Stimulated activated CD8-positive, alpha-beta memory T cell treated with anti-CD3 and anti-CD28 coated beads, Interleukin-15, amount 100 ng/mL, for 4 hours (primary cell): ENCODE results near the gene UBE2N.
"Not testable (repeated sequence)": the region's sequence is repeated elsewhere in the genome, so short reads cannot be mapped to it uniquely, and the experiment has no call there.

Source experiments
- DNase-seq, 2 donors: peaks; one replicate each; pipeline ENCODE4 v3.0.0-alpha.2; 2020; ENCODE audit warnings: low read depth in 2 of 2

The UBE2N gene

DNA sequence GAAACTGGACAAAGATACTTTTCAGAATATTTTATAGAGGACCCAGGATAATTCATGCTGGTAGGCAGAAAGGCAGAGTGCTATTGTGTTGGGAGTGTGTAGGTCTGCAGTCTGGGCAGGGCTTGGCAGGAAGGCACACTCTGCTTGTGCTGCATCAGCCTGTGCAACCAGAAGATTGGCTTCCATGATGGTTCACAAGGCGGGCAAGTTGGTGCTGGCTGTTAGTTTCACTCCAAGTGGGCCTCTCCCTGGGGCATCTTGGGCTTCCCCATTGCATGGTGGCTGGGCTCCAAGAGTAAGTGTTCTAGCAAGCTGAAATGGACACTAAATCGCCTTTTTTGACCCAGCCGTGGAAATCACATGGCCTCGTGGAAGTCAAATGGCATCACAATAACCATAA is 1.8 kb upstream of the UBE2N start:
- DNase-seq, result no peak

DNA sequence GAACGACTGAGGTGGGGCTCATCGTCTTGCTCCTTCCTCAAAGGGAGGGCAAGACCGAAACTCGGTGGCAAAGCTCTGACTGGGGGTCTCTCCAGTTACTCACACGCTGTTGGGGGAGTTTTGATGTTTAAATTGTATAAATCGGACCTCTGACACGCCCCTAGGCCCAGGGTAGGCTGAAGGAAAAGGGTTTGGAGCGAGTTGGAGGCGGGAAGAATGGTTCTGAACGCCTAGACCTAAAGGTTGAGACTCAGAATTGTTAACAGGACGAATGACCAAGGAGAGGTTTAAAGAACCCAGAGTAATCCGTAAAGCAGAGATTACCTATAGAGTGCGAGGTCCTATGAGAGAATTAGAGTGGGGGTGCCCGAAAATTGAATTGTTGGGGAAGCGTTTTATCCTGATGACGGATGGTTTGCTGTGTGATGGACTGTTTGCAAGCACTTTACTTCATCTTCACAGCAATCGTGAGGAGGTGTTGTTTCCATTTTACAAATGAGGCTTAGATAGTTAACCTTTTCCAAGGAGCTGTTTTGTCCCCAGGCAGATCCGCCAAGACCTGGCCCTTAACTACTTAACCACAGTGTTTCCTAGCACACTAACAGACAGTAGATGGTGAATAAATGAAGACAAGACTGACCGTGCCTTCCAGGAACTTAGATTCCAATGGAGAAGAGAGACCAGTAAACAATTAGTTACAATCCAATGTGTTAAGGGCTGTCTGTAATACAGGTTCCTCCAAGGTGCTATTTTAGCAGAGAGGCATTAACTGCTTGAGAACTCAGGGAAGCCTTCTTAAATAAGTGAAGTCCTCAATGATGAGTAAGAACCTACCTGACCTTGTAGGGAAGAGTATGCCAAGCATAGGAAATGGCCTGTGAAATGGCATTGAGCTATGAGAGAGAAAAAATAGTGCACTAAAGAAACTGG is 929 bp upstream of the UBE2N start:
- DNase-seq, result no peak

GRCh38 chr12:93441081-93441616 is 598 bp downstream of the UBE2N start:
- DNase-seq, result peak; percentile 6 to 8

- no peak for DNase-seq
Observed at GRCh38 chr12:93440043-93440835, 1.5 kb downstream of the UBE2N start.

GRCh38 chr12:93438266-93439050 is 3.3 kb downstream of the UBE2N start:
- DNase-seq, result no peak

DNA sequence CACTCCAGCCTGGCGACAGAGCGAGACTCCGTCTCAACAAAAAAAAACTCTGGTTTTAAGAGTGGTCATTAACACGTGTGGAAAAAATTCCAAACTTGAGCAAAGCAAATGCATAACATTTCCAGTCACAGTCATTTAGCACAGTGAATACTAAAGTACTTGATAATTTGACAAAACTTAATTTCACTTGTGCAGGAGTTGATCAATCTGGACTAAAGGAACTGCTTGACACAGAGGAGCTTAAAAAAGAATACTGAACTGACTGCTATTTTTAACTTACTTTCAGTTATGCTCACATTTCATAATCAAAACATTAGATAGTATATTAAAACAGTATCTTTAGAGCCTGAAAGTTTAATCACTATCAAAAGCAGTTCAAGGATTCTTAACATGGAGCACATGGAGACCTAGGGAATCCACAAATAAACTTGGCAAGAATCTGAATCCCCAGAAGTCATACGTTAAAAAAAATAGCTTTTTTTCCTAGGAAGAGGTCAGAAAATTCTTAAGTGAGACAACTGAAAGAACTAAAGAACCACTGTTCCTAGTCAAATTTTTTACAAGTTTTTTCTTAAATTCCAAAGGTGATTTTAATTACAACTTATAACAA is 7.4 kb downstream of the UBE2N start:
- DNase-seq, result no peak

DNA sequence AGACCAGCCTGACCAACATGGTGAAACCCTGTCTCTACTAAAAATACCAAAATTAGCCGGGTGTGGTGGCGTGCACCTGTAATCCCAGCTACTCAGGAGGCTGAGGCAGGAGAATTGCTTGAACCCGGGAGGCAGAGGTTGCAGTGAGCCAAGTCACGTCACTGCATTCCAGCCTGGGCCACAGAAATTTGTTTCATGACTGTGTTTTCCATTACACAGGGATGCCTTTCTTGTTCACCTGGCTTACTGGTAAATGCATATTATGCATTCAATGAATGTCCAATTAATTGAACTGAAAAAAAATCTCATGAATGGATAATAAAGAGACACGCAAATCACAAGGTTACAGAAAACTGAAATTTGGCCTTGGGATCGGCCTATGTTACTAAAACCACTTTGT is 9.7 kb downstream of the UBE2N start:
- not testable (repeated sequence) for DNase-seq

GRCh38 chr12:93430280-93430679 is 11.5 kb downstream of the UBE2N start:
- no peak for DNase-seq

DNA sequence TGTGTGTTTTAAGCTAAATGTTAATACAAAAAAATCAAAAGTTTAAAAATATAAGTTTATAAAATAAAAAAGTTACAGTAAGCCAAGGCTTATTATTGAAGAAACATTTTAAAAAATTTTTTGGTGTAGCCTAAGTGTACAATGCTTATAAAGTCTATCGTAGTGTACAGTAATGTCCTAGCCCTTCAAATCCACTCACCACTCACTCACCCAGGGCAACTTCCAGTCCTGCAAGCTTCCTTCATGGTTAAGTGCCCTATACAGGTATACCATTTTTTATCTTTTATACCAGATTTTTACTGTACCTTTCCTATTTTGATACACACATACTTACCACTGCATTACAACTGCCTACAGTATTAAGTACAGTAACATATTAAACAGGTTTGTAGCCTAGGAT is 11.9 kb downstream of the UBE2N start:
- no peak for DNase-seq

DNA sequence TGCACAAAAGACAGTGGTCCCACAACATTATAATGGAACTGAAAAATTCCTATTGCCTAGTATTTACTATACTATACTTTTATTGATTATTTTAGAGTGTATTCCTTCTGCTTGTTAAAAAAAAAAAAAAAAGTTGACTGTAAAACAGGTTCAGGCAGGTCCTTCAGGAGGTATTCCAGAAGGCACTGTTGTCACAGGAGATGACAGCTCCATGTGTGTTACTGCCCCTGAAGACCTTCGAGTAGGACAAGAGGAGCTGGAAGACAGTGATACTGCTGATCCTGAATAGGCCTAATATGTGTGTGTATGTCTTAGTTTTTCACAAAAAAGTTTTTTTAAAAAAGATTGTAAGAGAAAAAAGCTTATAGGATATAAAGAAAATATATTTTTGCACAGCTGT is 12.3 kb downstream of the UBE2N start:
- no peak for DNase-seq

DNA sequence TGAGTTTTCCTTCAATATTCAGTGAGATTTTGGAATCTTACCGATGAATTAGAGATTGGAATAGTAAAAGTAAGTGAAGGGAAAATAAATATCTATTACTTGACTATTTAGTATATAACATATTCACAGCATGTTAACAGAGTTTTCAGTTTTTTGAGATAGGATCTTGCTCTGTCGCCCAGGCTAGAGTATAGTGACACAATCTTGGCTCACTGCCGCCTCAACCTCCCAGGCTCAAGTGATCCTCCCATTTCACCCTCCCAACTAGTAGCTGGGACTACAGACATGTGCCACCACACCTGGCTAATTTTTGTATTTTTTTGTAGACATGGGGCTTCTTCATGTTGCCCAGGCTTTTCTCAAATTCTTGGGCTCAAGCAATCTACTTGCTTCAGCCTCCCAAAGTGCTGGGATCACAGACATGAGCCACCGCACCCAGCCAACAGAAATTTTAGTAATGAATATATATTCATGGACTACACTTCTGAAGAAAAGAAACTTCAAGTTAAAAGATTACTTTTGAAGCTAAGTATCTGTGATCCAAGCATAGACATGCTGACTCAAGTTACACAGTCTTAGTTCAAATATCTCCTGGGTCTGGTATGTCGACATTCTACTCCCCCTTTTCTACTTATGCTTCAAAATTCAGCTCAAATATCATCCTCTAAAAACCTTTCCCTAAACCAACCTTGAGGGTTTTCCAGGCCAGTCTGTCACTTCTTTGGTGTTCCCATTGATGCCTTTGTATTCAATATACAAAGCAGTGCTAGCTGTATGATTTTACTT is 13.8 kb downstream of the UBE2N start:
- DNase-seq, result no peak

GRCh38 chr12:93426412-93426805 is 15.3 kb downstream of the UBE2N start:
- DNase-seq, result no peak

- no peak for DNase-seq
Observed at GRCh38 chr12:93425736-93426411, 15.9 kb downstream of the UBE2N start.

GRCh38 chr12:93422050-93422449 is 19.7 kb downstream of the UBE2N start:
- DNase-seq, result no peak

GRCh38 chr12:93419388-93420034 is 22.2 kb downstream of the UBE2N start:
- DNase-seq, result no peak

GRCh38 chr12:93417967-93418480 is 23.7 kb downstream of the UBE2N start:
- no peak for DNase-seq

DNA sequence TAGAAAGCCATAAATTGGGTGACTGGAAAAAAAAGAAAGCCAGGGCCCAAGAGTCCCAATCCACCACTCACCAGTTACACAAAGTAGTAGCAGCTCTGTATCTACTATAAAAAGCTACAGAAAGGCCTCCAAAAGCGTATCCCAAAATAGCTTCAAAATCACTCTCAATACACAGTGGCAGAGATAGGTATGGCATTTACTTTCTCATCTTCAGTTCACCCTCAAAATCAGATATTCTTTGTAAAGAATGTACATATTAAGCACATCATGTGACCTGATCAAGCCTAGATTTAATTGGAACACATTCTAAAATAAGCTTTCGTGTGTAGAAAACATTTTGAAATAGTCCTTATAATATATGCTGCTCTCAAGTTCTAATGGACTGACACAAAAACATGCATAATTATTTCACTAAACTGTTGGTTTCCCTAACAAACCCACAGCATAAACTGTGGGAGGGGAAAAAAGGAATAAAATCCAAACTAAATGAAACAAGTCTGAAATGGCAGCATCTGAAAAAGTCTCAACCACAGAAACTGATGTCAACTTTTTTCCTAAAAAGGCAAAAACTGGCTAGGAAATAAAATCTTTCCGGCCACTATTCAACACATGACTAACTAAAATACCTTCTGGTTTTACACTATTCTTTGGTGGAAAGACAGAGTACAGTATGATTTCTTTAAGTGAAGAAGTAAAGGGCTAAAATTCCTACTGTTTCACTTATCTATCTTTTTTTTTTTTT is 25.9 kb downstream of the UBE2N start:
- no peak for DNase-seq

DNA sequence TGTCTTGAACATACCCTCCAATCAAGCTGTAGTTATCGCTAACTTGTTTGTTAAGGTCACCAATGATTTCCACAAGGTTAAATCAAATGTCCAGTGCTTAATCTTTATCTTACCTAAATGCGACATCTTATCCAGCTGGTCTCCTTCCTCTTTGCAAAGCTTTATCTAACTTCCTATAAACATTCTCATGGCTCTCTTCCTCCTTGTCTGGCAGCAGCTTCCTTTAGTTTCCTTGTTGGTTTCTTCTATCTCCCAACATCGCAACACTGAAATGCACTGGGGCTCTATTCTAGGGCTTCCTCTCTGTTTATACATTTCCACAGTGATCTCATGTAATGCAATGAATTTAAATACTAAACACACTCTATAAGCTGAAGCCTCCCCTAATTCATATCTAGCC is 28.7 kb downstream of the UBE2N start:
- DNase-seq, result no peak

- DNase-seq, result not testable (repeated sequence)
Observed at GRCh38 chr12:93412396-93412795, 29.4 kb downstream of the UBE2N start.
